Central memory CD4-positive, alpha-beta T cell (primary cell): ENCODE measurements around the gene ZNF426.
"Not testable (repeated sequence)": the region's sequence is repeated elsewhere in the genome, so short reads cannot be mapped to it uniquely, and the experiment has no call there.

ENCODE experiments used
- DNase-seq: peaks from one replicate; pipeline ENCODE4 v3.0.0; 2022
- total RNA-seq, 3 experiments: gene quantifications; one replicate each; lab custom pipeline; 2026; lab: John Stamatoyannopoulos, UW

ZNF426 gene
- 28.7 to 46.1 (median 30.3) reads per million in 3 experiments for total RNA-seq

GRCh38 chr19:9538183-9539058 lies at the start of gene ZNF426:
Gene ZNF426, minus strand, starts transcription at chr19:9538645. Its CDS starts 2,413 bp downstream, at chr19:9536232.
- DNase-seq = peak; percentile 80

GRCh38 chr19:9586764-9587163 lies 48.3 kb upstream of the ZNF426 start:
- DNase-seq = peak; percentile 64

- DNase-seq = peak; percentile 66
These were observed 45.8 kb upstream of the ZNF426 start, which contains the start of gene ZNF121 for GRCh38 chr19:9584073-9584833. Gene ZNF121, minus strand, starts transcription at chr19:9584504. Its CDS starts 16,407 bp downstream, at chr19:9568097.

GRCh38 chr19:9582081-9582725 lies 43.8 kb upstream of the ZNF426 start:
- DNase-seq = not testable (repeated sequence)

GRCh38 chr19:9580728-9581127 lies 42.3 kb upstream of the ZNF426 start:
- DNase-seq = no peak

- no peak for DNase-seq
These were observed 31.8 kb upstream of the ZNF426 start for GRCh38 chr19:9570255-9570654.

- no peak for DNase-seq
These were observed 28.3 kb upstream of the ZNF426 start for GRCh38 chr19:9566729-9567128.

- DNase-seq = no peak
These were observed 27.7 kb upstream of the ZNF426 start for GRCh38 chr19:9565900-9566705.

- no peak for DNase-seq
These were observed 14.3 kb upstream of the ZNF426 start for GRCh38 chr19:9552536-9553274.

- DNase-seq = no peak
These were observed 9.4 kb upstream of the ZNF426 start for GRCh38 chr19:9547870-9548269.

GRCh38 chr19:9541281-9541680 lies 2.8 kb upstream of the ZNF426 start:
- not testable (repeated sequence) for DNase-seq

- not testable (repeated sequence) for DNase-seq
These were observed 1.5 kb upstream of the ZNF426 start for GRCh38 chr19:9539921-9540320.

GRCh38 chr19:9539201-9539600 lies 756 bp upstream of the ZNF426 start:
- DNase-seq = not testable (repeated sequence)

- DNase-seq = no peak
These were observed 2.5 kb downstream of the ZNF426 start for GRCh38 chr19:9535934-9536333.

GRCh38 chr19:9531933-9532332 lies 6.5 kb downstream of the ZNF426 start:
- DNase-seq = no peak

- DNase-seq = no peak
These were observed 9.6 kb downstream of the ZNF426 start for GRCh38 chr19:9528757-9529336.

- DNase-seq = no peak
These were observed 14.5 kb downstream of the ZNF426 start for GRCh38 chr19:9523885-9524474.

- DNase-seq = no peak
These were observed 31.2 kb downstream of the ZNF426 start for GRCh38 chr19:9507285-9507684.

- DNase-seq = no peak
These were observed 37.6 kb downstream of the ZNF426 start for GRCh38 chr19:9500796-9501195.

GRCh38 chr19:9498183-9498902 lies 40.1 kb downstream of the ZNF426 start, which contains the start of gene ZNF560:
Gene ZNF560, minus strand, starts transcription at chr19:9498616. Its CDS starts 23,303 bp downstream, at chr19:9475313.
- no peak for DNase-seq
